ENCODE results near the gene HDAC4. TPM values are rescaled to one million over a fixed set of nuclear protein-coding genes. Genes with fewer than 3 reads are reported as not detected.

Gene HDAC4
- total and polyA plus RNA-seq, 7 donors: 7.9 to 329 (median 129) TPM

DNA sequence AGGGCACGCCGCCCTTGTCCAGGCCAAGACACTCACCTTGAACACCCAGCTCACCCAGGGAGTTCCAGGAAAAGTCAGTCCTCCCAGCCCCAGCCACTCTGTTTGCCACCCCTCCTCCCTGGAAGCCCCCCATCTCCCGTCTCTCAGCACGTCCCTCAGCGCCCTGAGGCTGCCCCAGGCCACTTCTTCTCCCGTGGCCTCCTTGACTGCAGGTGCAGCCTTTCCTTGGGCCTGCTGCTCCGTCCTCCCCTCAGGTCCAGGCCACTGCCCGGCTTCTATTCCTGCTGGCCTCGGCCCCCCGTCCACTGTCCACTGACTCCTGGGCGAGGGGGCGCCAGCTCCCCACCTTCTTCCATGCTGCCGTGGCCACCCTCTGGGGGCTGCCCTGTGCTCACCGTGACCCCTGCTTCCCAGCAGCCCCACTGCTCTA, 239.1 kb downstream of the HDAC4 start:
- TF ChIP-seq, protein P1, sequence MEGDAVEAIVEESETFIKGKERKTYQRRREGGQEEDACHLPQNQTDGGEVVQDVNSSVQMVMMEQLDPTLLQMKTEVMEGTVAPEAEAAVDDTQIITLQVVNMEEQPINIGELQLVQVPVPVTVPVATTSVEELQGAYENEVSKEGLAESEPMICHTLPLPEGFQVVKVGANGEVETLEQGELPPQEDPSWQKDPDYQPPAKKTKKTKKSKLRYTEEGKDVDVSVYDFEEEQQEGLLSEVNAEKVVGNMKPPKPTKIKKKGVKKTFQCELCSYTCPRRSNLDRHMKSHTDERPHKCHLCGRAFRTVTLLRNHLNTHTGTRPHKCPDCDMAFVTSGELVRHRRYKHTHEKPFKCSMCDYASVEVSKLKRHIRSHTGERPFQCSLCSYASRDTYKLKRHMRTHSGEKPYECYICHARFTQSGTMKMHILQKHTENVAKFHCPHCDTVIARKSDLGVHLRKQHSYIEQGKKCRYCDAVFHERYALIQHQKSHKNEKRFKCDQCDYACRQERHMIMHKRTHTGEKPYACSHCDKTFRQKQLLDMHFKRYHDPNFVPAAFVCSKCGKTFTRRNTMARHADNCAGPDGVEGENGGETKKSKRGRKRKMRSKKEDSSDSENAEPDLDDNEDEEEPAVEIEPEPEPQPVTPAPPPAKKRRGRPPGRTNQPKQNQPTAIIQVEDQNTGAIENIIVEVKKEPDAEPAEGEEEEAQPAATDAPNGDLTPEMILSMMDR (IDR thresholded peaks at IDR 0.05): no peak
- ATAC-seq: no peak
- Histone ChIP-seq H3K36me3 (ENCODE audit: insufficient read depth in 1 of 2, low read depth in 1 of 2) (peaks cover 0 to 85% of the 10 kb centered on the region in 2 donors), H3K27ac (no peak overlapping the region), H3K4me3 (no peak overlapping the region), H3K4me1 (peaks cover 13% of the 10 kb centered on the region), H3K27me3 (ENCODE audit: insufficient read depth in 3 of 3, low read length in 2 of 3) (no peaks in the 10 kb centered on the region), H3K9me3 (no peaks in the 10 kb centered on the region)
- intact Hi-C loops (cut with DNase I): no loop called here
- 89 to 96% (median 94%) methylated on average over 14 of the region's 14 CpGs for WGBS, 3 donors
- DNase-seq: peak; percentile 9 to 44

DNA sequence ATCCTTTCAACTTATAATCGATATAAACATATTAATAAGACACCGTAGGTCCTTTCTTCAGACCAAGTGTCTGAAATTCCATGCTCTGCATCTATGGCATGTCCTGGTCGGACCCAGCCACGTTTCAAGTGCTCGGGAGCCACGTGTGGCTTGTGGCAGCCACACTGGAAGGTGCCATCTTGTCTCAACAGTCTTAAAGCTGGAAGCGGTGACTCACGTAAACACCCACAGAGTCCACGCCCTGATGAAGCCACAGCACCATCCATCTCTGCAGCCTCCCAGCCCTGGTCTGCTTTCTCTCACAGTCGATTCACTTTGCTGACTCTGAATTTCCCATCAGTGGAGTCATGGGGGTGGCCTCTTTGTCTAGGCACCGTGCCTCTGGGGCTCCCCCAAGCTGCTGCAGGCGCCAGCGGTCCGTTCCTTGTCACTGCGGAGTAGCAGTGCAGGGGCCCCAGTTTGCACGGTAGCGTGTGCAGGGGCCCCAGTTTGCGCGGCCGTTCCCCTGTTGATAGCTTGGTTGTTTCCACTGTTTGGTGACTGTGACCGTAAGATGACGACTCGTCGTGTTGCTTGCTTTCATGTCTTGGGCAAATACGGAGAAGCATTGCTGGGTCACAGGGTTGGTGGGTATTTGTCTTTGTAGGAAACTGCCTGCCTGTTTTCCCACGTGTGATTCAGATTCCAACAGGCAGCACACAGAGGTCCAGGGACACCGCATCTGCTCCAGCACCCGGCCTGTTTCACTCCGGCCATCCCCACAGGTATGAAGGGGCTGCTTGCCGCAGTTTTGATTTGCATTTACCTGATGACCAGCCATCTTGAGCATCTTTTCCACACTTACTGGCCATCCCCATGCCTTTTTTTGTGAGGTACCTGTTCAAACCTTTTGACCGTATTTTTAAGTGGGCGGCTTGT, 240.3 kb downstream of the HDAC4 start:
- H3K27me3 ChIP-seq (ENCODE audit: insufficient read depth in 3 of 3, low read length in 2 of 3): no peaks in the 10 kb centered on the region
- H3K36me3 ChIP-seq (ENCODE audit: insufficient read depth in 1 of 2, low read depth in 1 of 2): peaks cover 0 to 85% of the 10 kb centered on the region in 2 donors
- intact Hi-C loops (cut with DNase I): no loop called here
- peaks cover 13% of the 10 kb centered on the region for H3K4me1 ChIP-seq
- no peak overlapping the region for H3K27ac ChIP-seq
- WGBS, 3 donors: 97% methylated on average over 32 of the region's 32 CpGs
- no peaks in the 10 kb centered on the region for H3K9me3 ChIP-seq
- ATAC-seq: no peak
- no peak overlapping the region for H3K4me3 ChIP-seq
- peak; percentile 6 to 52 for DNase-seq
- TF ChIP-seq, protein P1 (IDR thresholded peaks at IDR 0.05): no peak

DNA sequence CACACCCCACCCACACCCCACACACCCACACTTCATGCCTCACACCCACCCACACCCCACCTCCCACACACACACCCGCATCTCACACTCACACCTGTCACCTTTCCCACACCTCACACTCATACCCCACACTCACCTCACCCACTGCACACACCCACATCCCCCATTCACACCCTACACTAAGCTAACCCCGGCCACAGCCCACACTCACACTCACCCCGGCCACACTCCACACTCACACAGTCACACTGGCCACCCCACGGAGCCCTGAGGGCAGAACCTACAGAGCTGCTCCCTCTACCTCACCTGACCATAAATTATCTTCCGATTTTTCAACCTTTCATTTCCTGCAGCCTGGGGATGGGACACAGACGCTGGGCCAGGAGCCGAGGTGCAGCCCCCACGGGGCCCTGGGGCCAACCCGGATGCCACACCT, 241.3 kb downstream of the HDAC4 start:
- TF ChIP-seq, protein P1 (IDR thresholded peaks at IDR 0.05): no peak
- peaks cover 13% of the 10 kb centered on the region for H3K4me1 ChIP-seq
- ATAC-seq (peak in 2 of 4 donors; percentile 12 to 20), DNase-seq (peak; percentile 11 to 38)
- peaks cover 0 to 86% of the 10 kb centered on the region in 2 donors for H3K36me3 ChIP-seq (ENCODE audit: insufficient read depth in 1 of 2, low read depth in 1 of 2)
- no peak overlapping the region for H3K27ac ChIP-seq
- no peaks in the 10 kb centered on the region for H3K27me3 ChIP-seq (ENCODE audit: insufficient read depth in 3 of 3, low read length in 2 of 3)
- intact Hi-C loops (cut with DNase I): no loop called here
- WGBS, 3 donors: 93 to 94% (median 94%) methylated on average over 9 of the region's 9 CpGs
- H3K4me3 ChIP-seq: no peak overlapping the region
- no peaks in the 10 kb centered on the region for H3K9me3 ChIP-seq

DNA sequence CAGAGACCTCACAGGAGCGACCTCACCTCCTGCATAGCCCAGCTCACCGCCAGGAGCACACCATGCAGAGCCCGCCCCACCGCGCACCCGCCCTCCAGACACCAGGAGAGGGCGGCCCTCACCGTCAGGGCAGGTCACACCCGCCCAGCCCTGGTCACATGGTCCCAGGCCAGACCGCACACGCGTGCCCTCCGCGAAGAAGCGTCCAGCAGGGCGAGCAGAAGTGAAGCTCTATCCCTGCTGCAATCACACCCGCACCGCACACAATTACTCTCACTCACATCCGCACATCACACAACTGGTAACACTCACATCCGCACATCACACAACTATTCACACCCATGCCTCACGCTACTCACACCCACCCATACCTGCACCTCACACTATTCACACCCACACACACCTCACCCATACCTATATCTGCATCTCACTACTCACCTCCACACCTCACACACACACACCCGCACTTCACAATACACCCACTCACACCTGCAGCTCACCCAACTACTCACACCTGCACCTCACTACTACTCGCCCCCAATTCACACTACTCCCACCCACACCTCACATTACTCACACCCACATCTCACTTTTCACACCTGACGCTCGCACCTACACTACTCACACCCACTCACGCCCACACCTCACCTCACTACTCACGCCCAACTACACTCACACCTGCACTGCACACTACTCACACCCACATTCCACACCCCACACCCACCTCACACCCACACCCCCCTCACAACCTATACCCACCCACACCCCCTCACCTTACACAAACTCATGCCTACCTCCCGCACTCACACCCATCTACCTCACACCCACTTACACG, 242.0 kb downstream of the HDAC4 start:
- Histone ChIP-seq H3K36me3 (ENCODE audit: insufficient read depth in 1 of 2, low read depth in 1 of 2) (peaks cover 4 to 86% of the 10 kb centered on the region in 2 donors), H3K27me3 (ENCODE audit: insufficient read depth in 3 of 3, low read length in 2 of 3) (no peaks in the 10 kb centered on the region), H3K4me1 (peaks cover 13% of the 10 kb centered on the region), H3K27ac (no peak overlapping the region), H3K9me3 (no peaks in the 10 kb centered on the region), H3K4me3 (no peak overlapping the region)
- 96 to 99% (median 97%) methylated on average over 29 of the region's 29 CpGs for WGBS, 3 donors
- intact Hi-C loops (cut with DNase I): no loop called here
- peak; percentile 20 to 56 for DNase-seq
- peak; percentile 18 to 31 (median 28) for ATAC-seq
- TF ChIP-seq, protein P1 (IDR thresholded peaks at IDR 0.05): no peak

Measured in psoas muscle (tissue), 8 donors.